GM21529 (cell line): ENCODE results near the gene TPGS2.
"Not testable (repeated sequence)": the region's sequence is repeated elsewhere in the genome, so short reads cannot be mapped to it uniquely, and the experiment has no call there.

ENCODE experiments used
- ATAC-seq: cut with Tn5 transposase; IDR thresholded peaks from one replicate; pipeline ENCODE4 v1.9.1; 2021; ENCODE audit not compliant: unreplicated experiment

TPGS2 gene

DNA sequence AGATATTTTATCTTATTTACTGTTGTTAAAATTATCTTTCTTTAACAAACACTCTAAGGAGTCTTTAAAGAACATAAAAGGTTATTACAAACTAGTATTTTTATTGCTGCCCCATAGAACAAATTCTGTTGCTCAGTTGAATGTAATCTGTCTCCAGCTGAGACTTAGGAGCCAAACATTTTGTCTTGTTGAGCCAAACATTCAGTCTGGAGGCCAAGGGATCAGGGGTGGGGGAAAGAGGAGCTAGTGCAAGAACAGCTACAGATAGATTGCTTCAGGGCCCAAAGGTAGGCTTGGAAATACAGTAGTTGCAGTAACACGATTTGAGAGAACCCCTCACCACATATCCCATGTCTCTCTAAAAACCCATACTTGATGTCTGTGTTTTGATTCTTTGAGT is 51.2 kb downstream of the TPGS2 start:
- no peak for ATAC-seq

GRCh38 chr18:36776650-36777049 is 52.2 kb downstream of the TPGS2 start:
- no peak for ATAC-seq

GRCh38 chr18:36775396-36775795 is 53.4 kb downstream of the TPGS2 start:
- no peak for ATAC-seq

DNA sequence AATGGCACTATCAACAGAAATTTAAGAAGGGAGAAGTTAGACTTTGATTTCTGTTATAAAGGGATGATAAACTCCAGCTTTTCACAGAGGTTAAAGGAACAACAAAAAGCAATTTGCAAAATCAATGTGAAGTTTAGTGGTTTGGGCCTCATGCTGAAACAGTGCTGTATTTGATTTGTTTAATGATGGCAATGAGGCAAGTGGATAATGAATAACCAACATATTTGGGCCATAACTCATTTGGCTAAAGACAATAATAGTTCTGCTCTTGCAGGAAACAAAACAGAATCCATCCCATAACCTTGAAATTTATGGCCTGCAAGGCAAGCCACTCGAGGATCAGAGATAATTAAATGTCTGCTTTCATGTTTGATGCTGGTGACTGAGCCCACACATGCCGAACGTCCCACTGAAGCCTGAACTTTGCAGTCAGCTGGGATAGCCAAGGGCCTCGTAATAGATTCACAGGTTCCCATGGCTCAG is 56.5 kb downstream of the TPGS2 start:
- ATAC-seq = no peak

DNA sequence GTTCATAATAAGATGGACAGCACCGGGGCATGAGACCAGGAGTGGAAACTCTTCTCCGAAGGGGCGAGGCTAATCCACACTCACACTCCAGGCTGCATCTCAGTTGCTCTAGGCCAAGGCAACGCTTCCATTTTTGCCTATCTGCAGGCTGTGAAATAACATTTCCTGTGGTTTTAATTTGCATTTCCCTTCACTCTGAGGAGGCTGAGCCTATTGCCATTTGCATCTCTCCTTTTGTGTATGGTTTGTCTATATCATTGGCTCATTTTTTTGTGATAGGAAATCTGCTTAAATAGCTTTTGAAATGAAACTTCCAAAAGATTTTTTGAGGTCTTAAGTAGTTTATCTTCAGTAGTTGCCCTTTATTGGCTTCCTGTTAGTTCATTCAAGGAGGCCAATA is 57.6 kb downstream of the TPGS2 start:
- no peak for ATAC-seq

- no peak for ATAC-seq
Measured at GRCh38 chr18:36770315-36770946, 58.4 kb downstream of the TPGS2 start.

DNA sequence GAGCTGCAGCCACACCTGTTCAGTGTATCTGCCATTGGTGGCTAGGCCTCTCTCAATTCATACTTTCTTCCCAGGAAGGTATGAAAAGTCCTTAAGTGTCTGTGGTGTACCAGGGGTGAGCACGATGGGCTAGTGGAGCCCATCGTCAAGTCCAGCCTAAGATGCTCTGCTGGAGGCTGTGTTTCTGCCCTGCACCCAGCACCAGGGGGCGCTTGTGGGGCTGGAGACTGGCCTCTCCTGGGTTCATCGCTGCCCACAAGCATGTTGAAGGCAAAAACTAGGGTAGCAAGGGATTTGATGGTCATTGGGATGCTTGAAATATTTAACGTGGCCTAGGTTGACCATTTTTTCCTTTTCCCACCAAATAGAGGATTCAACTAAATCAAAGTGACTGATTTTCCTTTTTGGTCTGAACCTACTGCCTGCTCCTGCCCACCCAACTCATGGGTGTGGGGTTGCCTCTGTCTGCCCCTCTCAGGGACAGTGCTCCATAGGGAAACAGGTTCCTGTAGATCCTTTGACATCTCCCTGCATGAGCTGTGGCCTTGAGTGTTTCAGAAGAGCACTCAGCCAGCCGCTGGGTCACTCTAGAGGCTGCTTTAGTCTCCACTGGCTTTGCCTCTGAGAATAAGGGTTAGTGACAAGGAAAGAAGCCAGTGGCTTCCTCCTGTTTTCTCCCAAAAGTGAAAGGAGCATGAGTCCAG is 59.0 kb downstream of the TPGS2 start:
- ATAC-seq = no peak

DNA sequence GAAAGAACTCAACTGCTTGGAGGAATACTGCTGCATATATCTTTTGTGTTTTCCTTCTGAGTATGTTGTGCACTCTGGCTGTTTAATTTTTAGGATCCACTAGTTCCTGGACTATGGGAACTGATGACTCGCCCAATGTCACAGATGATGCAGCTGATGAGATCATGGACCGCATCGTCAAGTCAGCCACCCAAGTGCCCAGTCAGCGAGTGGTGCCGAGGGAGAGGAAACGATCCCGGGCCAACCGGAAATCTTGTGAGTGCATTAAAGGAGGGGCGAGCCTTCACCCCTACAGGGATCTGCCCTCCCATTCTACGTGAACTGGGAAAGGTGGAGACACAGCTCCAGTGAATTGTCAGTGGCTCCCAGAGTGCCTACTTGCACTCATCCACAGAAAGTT is 59.6 kb downstream of the TPGS2 start:
- ATAC-seq = no peak

DNA sequence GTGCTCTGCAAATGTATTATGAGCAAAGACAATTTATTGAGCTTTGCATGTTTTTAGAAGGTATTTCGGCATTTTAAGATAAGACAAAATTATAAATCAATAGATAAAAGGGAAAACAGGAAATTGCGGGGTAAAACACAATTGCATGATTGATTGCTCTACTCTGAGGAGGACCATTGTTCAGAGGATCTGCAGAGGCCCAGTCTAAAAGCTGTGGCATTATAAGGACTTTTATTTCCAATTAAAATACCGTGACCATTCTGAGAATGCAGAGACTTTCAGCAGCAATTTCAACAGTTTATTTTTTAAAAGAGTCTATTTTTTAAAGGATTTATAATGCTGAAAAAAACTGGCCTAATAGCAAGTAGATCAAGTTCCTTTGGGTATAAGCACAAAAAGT is 62.0 kb downstream of the TPGS2 start:
- no peak for ATAC-seq

GRCh38 chr18:36762965-36763364 is 65.8 kb downstream of the TPGS2 start:
- ATAC-seq = not testable (repeated sequence)

GRCh38 chr18:36762074-36762473 is 66.7 kb downstream of the TPGS2 start:
- no peak for ATAC-seq

- ATAC-seq = no peak
Measured at GRCh38 chr18:36761186-36761698, 67.6 kb downstream of the TPGS2 start.

DNA sequence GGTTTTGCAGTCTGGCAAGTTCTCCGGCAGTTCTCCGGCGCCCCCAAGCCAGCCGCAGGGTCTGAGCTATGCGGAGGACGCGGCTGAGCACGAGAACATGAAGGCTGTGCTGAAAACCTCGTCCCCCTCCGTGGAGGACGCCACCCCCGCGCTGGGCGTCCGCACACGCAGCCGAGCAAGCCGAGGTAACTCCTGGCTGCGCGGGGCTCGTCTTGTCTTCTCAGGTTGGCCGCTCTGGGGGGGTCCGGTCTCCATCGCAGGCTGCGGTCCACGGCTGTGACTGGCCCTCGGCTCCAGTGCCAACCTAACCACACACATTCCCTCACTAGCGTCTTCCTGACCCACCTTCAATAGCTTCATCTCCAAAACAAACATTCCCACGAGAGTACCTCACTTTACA is 68.2 kb downstream of the TPGS2 start:
- ATAC-seq = no peak

GRCh38 chr18:36759167-36759776 is 69.5 kb downstream of the TPGS2 start:
- ATAC-seq = no peak

- no peak for ATAC-seq
Measured at GRCh38 chr18:36758623-36759022, 70.2 kb downstream of the TPGS2 start.

GRCh38 chr18:36757991-36758390 is 70.8 kb downstream of the TPGS2 start:
- no peak for ATAC-seq

DNA sequence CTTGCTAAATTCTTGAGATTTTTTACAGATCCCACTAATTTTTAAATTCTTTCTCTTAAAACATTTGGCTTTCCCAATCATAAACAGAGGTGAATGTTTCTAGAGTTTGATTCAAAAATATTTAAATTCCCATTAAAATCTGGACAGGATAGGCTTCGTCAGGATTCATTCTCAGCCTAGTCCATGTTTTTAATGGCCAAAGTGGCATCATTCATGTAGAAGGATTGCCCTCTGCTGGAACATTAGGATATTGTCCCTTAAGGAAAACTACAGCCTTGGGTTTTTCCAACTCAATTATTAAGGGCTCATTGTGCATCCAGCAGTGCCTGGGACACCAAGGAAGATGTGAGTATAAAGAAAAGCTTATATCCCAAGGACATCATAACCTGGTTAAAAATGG is 71.7 kb downstream of the TPGS2 start:
- no peak for ATAC-seq

DNA sequence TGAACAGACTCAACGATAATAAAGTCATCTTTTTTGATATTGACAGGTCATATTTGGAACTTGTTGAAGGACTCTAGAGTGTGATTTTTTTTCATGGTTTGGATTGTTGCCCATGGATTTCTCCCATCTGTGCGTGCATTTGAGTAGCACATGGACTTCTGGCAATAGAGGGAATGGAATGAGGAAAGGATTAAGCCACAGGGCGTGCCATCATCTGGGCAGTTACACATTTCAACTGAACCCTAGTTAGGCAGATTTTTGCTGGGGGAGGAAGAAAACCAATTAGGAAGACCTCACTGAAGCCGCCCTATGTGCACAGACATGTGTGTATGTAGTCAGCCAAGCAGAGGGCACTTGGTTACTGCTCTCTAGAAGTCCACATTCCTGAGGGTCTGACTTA is 72.6 kb downstream of the TPGS2 start:
- no peak for ATAC-seq

DNA sequence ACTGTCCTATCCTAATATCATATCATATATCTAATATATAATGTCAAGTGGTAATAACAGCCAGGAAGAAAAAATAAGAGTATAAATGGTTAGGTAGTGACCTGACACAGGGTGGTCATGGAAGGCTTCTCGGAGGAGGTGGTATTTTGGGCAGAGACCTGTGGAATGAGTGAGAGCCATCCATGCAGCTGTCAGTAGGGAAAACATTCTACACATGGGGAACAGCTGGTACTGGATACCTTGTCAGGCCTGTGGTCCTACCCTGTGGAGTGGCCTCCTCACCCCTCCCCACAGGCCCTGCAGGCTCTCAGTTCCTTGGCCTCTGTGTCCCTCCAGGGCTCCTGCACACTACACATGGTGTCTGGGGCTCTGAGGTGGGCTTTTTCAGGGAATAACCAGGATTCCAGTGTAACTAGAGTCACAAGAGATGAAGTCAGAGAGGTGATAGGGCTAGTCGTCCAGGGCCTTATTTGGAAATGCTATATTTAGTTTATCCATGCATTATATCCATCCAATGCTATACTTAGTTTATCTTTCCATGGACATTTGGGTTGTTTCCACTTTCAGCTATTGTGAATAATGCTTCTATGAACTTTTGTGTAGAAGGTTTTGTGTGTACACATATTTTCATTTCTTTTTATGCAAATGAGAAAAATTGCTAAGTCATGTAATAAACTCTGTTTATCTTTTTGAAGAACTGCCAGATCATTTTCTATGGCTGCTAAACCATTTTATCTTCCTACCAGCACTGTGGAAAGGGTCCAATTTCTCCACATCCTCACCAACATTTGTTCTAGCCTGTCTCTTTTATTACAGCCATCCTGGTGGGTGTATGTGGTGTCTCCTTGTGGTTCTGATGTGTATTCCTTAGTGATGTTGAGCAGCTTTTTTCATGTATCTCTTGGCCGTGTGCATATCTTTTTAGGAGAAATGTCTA is 75.6 kb downstream of the TPGS2 start:
- no peak for ATAC-seq

- ATAC-seq = no peak
Measured at GRCh38 chr18:36745219-36745975, 83.4 kb downstream of the TPGS2 start.
